WI38 (cell line): Measurements from ENCODE around the gene MERTK.
"Not testable (repeated sequence)": the region's sequence is repeated elsewhere in the genome, so short reads cannot be mapped to it uniquely, and the experiment has no call there.

Experiments used
- H3K4me3 ChIP-seq: 2 replicates; pipeline ENCODE4 v1.5.1; 2011; ENCODE audit warnings: low read depth, mild to moderate bottlenecking, control low read depth, low read length
- CTCF ChIP-seq: IDR thresholded peaks from 2 replicates; pipeline ENCODE4 v1.5.1; 2012; ENCODE audit warnings: low read depth, mild to moderate bottlenecking, control low read depth, low read length

MERTK gene

DNA sequence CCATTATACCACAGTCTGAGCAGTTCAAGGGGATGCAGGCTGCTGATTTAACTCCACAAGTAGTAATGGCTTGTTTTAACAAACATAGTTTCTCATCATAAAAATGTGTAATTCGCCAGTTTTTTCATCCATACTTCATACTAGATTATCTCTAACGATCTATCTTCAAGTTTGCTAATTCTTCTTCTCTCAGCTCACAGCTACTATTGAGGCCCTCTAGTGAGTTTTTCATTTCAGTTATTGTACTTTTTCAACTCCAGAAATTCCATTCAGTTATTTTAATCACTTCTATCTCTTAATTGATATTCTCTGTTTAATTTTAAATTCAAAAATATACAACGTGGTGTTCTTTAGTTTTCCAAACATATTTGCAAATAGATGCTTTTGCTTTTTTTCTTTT is 136.5 kb downstream of the MERTK start:
- TF ChIP-seq CTCF, result no peak
- no peak overlapping the region for H3K4me3 ChIP-seq

DNA sequence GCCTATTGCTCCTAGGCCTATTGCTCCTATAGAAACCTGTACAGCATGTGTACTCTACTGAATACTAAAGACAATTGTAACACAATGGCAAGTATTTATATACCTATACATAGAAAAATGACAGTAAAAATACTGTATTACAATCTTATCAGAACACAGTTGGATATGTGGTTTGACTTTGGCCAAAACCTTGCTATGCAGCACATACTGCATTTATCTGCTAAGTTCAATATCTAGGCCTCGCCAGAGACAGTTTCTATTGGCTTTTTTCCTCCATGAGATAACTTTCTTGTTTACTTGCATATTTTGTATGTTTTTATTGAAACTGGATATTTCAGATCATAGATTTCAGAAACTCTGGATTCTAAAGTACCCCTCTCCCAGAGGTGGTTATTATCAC is 137.4 kb downstream of the MERTK start:
- no peak overlapping the region for H3K4me3 ChIP-seq
- TF ChIP-seq CTCF, result no peak

DNA sequence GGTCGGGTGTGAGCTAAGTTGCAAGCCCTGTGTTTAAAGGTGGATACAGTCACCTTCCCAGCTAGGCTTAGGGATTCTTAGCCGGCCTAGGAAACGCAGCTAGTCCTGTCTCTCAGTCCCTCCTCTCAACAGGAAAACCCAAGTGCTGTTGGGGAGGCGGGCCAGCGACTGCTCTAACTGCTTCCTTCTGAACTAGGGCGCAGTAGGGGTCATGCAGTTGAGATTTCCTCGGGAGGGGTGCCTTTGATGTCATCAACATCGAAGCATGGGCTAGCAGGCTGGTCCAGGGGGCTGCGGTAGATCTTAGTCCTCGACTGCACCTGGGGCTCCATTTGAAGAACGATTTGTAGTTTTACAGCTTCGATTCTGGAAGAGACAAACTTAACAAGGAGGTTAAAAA is 141.1 kb downstream of the MERTK start:
- not testable (repeated sequence) for H3K4me3 ChIP-seq

DNA sequence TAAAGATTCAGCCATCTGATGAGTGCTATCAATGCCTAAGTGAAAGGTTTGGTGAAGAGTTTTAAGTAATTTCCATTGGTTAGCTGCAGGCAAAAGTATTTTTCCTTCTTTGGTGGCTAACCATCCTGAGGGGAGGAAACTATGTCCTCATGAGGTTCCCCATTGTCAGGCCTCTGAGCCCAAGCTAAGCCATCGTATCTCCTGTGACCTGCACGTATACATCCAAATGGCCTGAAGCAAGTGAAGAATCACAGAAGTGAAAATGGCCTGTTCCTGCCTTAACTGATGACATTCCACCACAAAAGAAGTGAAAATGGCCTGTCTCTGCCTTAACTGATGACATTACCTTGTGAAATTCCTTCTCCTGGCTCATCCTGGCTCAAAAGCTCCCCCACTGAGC is 141.7 kb downstream of the MERTK start:
- H3K4me3 ChIP-seq, result not testable (repeated sequence)

- H3K4me3 ChIP-seq, result not testable (repeated sequence)
These were observed 143.1 kb downstream of the MERTK start for GRCh38 chr2:112041460-112041859.

DNA sequence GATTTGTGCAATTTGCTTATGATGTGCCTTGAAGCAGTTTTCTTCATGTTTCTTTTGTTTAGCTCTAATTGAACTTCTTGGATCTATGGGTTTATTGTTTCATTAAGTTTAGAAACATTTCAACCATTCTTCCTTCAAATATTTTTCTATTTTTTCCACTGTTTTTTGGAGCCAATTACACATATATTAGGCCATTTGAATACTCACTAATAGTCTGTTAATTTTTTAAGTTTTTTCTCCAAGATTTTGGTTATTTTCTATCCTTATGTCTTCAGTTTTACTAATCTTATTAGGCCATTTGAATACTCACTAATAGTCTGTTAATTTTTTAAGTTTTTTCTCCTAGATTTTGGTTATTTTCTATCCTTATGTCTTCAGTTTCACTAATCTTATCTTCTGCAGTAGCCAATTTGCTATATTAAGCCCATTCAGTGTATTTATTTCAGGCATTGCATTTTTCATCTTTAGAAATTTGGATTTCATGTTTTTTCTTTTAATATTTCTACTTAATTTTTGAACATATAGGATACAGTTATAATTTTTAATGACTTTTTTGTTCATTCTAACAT is 147.1 kb downstream of the MERTK start:
- no peak for TF ChIP-seq CTCF
- no peak overlapping the region for H3K4me3 ChIP-seq

- no peak overlapping the region for H3K4me3 ChIP-seq
- no peak for TF ChIP-seq CTCF
These were observed 147.8 kb downstream of the MERTK start for GRCh38 chr2:112046231-112046630.

GRCh38 chr2:112047537-112048235 is 149.3 kb downstream of the MERTK start:
- no peak for TF ChIP-seq CTCF
- H3K4me3 ChIP-seq, result no peak overlapping the region

GRCh38 chr2:112048236-112048592 is 149.8 kb downstream of the MERTK start:
- no peak for TF ChIP-seq CTCF
- H3K4me3 ChIP-seq, result no peak overlapping the region
